ENCODE data around the gene PCDHB4.
A peak's percentile ranks its signal among the peaks of the same experiment; 100 is the strongest.
"Not testable (repeated sequence)": the region's sequence is repeated elsewhere in the genome, so short reads cannot be mapped to it uniquely, and the experiment has no call there.

PCDHB4 gene

DNA sequence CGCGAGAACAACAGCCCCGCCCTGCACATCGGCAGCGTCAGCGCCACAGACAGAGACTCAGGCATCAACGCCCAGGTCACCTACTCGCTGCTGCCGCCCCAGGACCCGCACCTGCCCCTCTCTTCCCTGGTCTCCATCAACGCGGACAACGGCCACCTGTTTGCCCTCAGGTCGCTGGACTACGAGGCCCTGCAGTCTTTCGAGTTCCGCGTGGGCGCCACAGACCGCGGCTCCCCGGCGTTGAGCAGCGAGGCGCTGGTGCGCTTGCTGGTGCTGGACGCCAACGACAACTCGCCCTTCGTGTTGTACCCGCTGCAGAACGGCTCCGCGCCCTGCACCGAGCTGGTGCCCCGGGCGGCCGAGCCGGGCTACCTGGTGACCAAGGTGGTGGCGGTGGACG is 30.0 kb downstream of the PCDHB4 start:
- H3K36me3 ChIP-seq (ENCODE audit: control insufficient read depth, insufficient read depth, low read length); H3K9ac ChIP-seq (ENCODE audit: low read depth, low read length); H3K27me3 ChIP-seq (ENCODE audit: control insufficient read depth, insufficient read depth, low read length); H3K4me1 ChIP-seq (ENCODE audit: control insufficient read depth, insufficient read depth, low read length); H3K4me3 ChIP-seq (ENCODE audit: low read depth, low read length); H3K9me3 ChIP-seq (ENCODE audit: control insufficient read depth, insufficient read depth, low read length): not testable (repeated sequence)

GRCh38 chr5:141152096-141152495 is 30.5 kb downstream of the PCDHB4 start:
- H3K36me3 ChIP-seq (ENCODE audit: control insufficient read depth, insufficient read depth, low read length); H3K4me1 ChIP-seq (ENCODE audit: control insufficient read depth, insufficient read depth, low read length); H3K4me3 ChIP-seq (ENCODE audit: low read depth, low read length); H3K27me3 ChIP-seq (ENCODE audit: control insufficient read depth, insufficient read depth, low read length); H3K9me3 ChIP-seq (ENCODE audit: control insufficient read depth, insufficient read depth, low read length); H3K9ac ChIP-seq (ENCODE audit: low read depth, low read length): not testable (repeated sequence)

DNA sequence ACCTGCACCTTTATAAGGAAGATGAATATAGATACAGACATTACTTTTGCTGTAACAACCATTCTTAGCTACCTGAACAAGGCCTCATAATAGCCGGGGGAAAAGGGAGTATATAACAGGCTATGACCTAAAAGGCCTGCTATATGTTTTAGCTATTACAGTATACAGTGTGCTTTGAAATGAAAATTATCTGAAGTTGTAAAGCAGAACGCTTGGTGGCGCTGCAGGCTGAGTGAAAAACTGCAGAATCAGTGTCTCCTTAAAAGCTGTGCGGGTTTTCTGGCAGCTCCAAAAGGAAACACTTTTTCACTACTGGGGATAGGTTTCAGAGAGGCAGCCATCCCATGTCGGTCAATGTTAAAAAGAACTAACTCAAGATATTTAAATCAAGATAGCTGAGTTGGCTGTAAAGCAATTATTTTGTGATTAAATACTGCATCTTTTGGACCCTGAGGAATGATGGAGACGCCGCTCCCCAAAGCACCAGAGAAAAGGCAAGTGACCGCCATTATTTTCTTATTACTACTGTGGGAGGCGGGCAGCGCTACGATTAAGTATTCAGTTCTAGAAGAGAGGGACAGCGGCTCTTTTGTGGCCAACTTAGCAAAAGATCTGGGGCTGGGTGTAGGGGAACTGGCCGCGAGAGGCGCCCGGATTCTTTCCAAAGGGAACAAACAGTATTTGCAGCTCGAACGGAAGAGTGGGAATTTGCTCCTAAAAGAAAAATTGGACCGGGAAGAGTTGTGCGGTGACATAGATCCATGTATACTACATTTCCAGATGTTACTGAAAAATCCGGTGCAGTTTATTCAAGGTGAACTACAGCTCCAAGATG is 34.1 kb downstream of the PCDHB4 start:
- H3K9ac ChIP-seq (ENCODE audit: low read depth, low read length) = no peak overlapping the region
- H3K4me3 ChIP-seq (ENCODE audit: low read depth, low read length) = peak overlapping the region; percentile 16
- no peaks in the 10 kb centered on the region for H3K27me3 ChIP-seq (ENCODE audit: control insufficient read depth, insufficient read depth, low read length)
- no peaks in the 10 kb centered on the region for H3K4me1 ChIP-seq (ENCODE audit: control insufficient read depth, insufficient read depth, low read length)
- H3K36me3 ChIP-seq (ENCODE audit: control insufficient read depth, insufficient read depth, low read length) = no peaks in the 10 kb centered on the region
- H3K9me3 ChIP-seq (ENCODE audit: control insufficient read depth, insufficient read depth, low read length) = peaks cover 4% of the 10 kb centered on the region

DNA sequence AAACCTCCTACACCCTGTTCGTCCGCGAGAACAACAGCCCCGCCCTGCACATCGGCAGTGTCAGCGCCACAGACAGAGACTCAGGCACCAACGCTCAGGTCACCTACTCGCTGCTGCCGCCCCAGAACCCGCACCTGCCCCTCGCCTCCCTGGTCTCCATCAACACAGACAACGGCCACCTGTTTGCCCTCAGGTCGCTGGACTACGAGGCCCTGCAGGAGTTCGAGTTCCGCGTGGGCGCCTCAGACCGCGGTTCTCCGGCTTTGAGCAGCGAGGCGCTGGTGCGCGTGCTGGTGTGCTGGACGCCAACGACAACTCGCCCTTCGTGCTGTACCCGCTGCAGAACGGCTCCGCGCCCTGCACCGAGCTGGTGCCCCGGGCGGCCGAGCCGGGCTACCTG is 35.7 kb downstream of the PCDHB4 start:
- not testable (repeated sequence) for H3K4me3 ChIP-seq (ENCODE audit: low read depth, low read length); H3K4me1 ChIP-seq (ENCODE audit: control insufficient read depth, insufficient read depth, low read length); H3K27me3 ChIP-seq (ENCODE audit: control insufficient read depth, insufficient read depth, low read length); H3K9ac ChIP-seq (ENCODE audit: low read depth, low read length); H3K9me3 ChIP-seq (ENCODE audit: control insufficient read depth, insufficient read depth, low read length); H3K36me3 ChIP-seq (ENCODE audit: control insufficient read depth, insufficient read depth, low read length)

DNA sequence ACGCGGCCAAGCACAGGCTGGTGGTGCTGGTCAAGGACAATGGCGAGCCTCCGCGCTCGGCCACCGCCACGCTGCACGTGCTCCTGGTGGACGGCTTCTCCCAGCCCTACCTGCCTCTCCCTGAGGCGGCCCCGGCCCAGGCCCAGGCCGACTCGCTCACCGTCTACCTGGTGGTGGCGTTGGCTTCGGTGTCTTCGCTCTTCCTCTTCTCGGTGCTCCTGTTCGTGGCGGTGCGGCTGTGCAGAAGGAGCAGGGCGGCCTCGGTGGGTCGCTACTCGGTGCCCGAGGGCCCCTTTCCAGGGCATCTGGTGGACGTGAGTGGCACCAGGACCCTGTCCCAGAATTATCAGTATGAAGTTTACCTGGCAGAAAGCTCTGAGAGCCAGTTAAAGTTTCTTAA is 36.3 kb downstream of the PCDHB4 start:
- H3K27me3 ChIP-seq (ENCODE audit: control insufficient read depth, insufficient read depth, low read length); H3K4me3 ChIP-seq (ENCODE audit: low read depth, low read length); H3K9me3 ChIP-seq (ENCODE audit: control insufficient read depth, insufficient read depth, low read length); H3K4me1 ChIP-seq (ENCODE audit: control insufficient read depth, insufficient read depth, low read length); H3K9ac ChIP-seq (ENCODE audit: low read depth, low read length); H3K36me3 ChIP-seq (ENCODE audit: control insufficient read depth, insufficient read depth, low read length): not testable (repeated sequence)

DNA sequence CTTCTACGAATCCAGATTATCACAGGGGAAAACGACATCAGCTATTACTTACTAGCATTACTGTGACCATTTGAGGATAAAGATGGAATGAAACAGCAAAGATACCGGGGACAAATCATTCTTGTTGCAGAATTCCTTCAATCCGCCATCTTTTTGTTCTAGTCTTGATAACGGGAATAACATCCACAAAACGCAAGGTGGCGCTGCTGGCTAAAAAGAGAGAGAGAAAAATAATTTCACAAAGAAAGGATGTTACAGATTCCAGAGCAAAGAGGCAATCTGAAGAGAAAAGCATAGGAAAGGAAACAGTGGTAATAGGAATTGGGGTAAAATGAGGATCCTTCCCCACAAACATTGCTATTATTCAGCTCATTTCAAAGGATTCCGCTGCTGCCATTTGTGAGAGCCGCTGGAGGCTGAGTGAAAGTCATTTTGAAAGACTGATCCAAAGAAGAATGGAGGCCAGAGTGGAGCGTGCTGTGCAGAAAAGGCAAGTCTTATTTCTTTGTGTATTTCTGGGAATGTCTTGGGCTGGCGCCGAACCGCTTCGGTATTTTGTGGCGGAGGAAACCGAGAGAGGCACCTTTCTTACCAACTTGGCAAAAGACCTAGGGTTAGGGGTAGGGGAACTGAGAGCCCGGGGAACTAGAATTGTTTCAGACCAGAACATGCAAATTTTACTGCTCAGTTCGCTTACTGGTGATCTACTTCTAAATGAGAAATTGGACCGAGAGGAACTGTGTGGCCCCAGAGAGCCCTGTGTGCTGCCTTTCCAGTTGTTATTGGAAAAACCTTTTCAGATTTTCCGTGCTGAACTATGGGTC is 51.0 kb downstream of the PCDHB4 start, which contains the start of gene PCDHB7:
Gene PCDHB7, plus strand, starts transcription at position 264 of the 824 bp plus-strand sequence. Its CDS starts 192 bp downstream, at position 456.
- no peak within 1 kb of the TSS for H3K9ac ChIP-seq (ENCODE audit: low read depth, low read length)

GRCh38 chr5:141174291-141175104 is 52.9 kb downstream of the PCDHB4 start:
- not testable (repeated sequence) for H3K36me3 ChIP-seq (ENCODE audit: control insufficient read depth, insufficient read depth, low read length); H3K9me3 ChIP-seq (ENCODE audit: control insufficient read depth, insufficient read depth, low read length); H3K27me3 ChIP-seq (ENCODE audit: control insufficient read depth, insufficient read depth, low read length); H3K4me3 ChIP-seq (ENCODE audit: low read depth, low read length); H3K9ac ChIP-seq (ENCODE audit: low read depth, low read length); H3K4me1 ChIP-seq (ENCODE audit: control insufficient read depth, insufficient read depth, low read length)

More for the DNA sequence above, 51.0 kb downstream of the PCDHB4 start, which contains the start of gene PCDHB7:
- Histone ChIP-seq H3K4me3 (ENCODE audit: low read depth, low read length) (no peak within 1 kb of the TSS), H3K9me3 (ENCODE audit: control insufficient read depth, insufficient read depth, low read length) (peaks cover 3% of the 10 kb centered on the region), H3K36me3 (ENCODE audit: control insufficient read depth, insufficient read depth, low read length) (no peaks in the 10 kb centered on the region), H3K27me3 (ENCODE audit: control insufficient read depth, insufficient read depth, low read length) (no peaks in the 10 kb centered on the region), H3K4me1 (ENCODE audit: control insufficient read depth, insufficient read depth, low read length) (no peaks in the 10 kb centered on the region)
